ENCODE results near the gene EBF4. TPM values are rescaled to one million over a fixed set of nuclear protein-coding genes. Genes with fewer than 3 reads are reported as not detected.

EBF4 gene
- total RNA-seq, 2 experiments from 2014 or later: 2.7 to 2.9 TPM

DNA sequence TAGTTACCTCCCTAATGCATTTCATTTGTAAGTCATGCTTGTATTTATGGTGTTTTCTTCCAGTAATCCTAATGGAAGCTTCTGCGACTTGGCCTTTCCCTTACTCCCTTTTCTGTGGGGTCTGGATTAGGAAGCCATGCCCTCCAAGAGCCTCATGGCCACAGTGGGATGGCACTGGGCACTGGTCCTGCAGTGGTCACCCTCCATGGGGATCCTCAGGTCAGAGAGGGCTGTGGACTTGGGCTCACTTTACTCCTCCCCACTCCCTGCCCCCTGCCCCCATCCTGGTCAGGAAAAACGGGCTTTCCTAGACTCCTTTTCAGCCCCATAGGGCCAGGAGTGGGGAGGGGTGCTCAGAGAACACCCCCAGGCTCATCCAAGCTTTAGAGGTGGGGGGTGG is 49.9 kb downstream of the EBF4 start:
- peaks cover 15% of the 10 kb centered on the region for H3K27me3 Mint-ChIP-seq
- peaks cover 33% of the 10 kb centered on the region for H3K4me1 Mint-ChIP-seq
- ChIA-PET POLR2A (interaction anchor here (1.5 to 2.8 kb wide), 5 partner anchors 13 to 130 kb away, joined by 5 to 21 read pairs (median 12); partner anchors contain the start of genes NOP56, PCED1A, PTPRA and VPS16), CTCF (interaction anchor here (1.3 to 2.9 kb wide), 6 partner anchors 10 to 67 kb away, joined by 4 to 29 read pairs (median 12); no protein-coding TSS in a partner anchor)
- H3K4me3 Mint-ChIP-seq: no peak overlapping the region
- no peaks in the 10 kb centered on the region for H3K36me3 Mint-ChIP-seq (ENCODE audit: low read depth)
- no peaks in the 10 kb centered on the region for H3K9me3 Mint-ChIP-seq
- DNase-seq: no peak
- H3K27ac Mint-ChIP-seq: no peak overlapping the region

DNA sequence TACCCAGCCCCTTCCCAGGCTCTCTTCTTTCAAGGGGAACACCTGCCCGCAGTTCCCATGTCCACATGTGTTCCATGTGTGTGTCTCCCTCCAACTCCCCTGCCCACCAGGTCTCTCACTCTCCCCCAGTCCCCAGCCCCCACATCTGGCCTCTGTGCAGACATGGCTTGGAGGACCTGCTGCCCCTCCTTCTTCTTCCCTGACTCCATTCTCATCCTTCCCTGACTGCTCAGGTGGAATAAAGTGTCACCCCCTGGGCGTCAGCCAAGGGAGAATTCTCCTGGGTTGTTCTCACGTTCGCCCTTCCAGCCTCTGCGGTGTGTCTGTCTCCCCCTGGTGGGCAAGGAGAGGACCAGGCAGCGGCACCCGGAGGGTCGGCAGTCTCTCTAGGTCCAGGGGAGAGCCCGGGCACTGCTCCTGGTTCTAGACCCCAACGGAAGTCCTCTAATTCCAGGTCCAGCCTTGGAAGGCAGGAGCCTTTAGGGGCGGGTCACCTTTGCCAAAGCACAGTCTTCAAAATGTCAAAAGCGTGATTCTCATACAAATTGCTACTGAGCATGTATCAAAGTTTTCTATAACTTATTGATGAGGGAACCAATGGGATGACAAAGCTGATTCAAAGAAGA is 50.5 kb downstream of the EBF4 start:
- ChIA-PET POLR2A (interaction anchor here (2.0 to 2.8 kb wide), 2 partner anchors 91 to 97 kb away, joined by 7 to 15 read pairs; partner anchors contain the start of genes NOP56, PCED1A and VPS16), CTCF (interaction anchor here (0.7 to 2.9 kb wide), 12 partner anchors 9 to 79 kb away, joined by 3 to 29 read pairs (median 5); partner anchors contain the start of gene IDH3B)
- H3K4me1 Mint-ChIP-seq: peaks cover 33% of the 10 kb centered on the region
- no peaks in the 10 kb centered on the region for H3K9me3 Mint-ChIP-seq
- no peaks in the 10 kb centered on the region for H3K36me3 Mint-ChIP-seq (ENCODE audit: low read depth)
- DNase-seq: peak; percentile 71
- H3K4me3 Mint-ChIP-seq: no peak overlapping the region
- no peak overlapping the region for H3K27ac Mint-ChIP-seq
- H3K27me3 Mint-ChIP-seq: peaks cover 20% of the 10 kb centered on the region

- CTCF ChIA-PET: interaction anchor here (1.9 kb wide), 1 partner anchor 57 kb away, joined by 24 read pairs; no protein-coding TSS in a partner anchor
- no peak overlapping the region for H3K27ac Mint-ChIP-seq
- no peak overlapping the region for H3K4me3 Mint-ChIP-seq
- peaks cover 36% of the 10 kb centered on the region for H3K4me1 Mint-ChIP-seq
- POLR2A ChIA-PET: no interaction called here
- H3K27me3 Mint-ChIP-seq: peaks cover 29% of the 10 kb centered on the region
- no peaks in the 10 kb centered on the region for H3K36me3 Mint-ChIP-seq (ENCODE audit: low read depth)
- H3K9me3 Mint-ChIP-seq: no peaks in the 10 kb centered on the region
- peak; percentile 16 for DNase-seq
These were observed 52.7 kb downstream of the EBF4 start for GRCh38 chr20:2745060-2745910.

- CTCF ChIA-PET: no interaction called here
- POLR2A ChIA-PET: no interaction called here
- Mint-ChIP-seq H3K4me3 (no peak overlapping the region), H3K9me3 (no peaks in the 10 kb centered on the region), H3K27ac (no peak overlapping the region), H3K27me3 (peaks cover 37% of the 10 kb centered on the region), H3K36me3 (ENCODE audit: low read depth) (no peaks in the 10 kb centered on the region), H3K4me1 (peaks cover 37% of the 10 kb centered on the region)
- peak; percentile 10 for DNase-seq
These were observed 53.5 kb downstream of the EBF4 start for GRCh38 chr20:2745936-2746635.

DNA sequence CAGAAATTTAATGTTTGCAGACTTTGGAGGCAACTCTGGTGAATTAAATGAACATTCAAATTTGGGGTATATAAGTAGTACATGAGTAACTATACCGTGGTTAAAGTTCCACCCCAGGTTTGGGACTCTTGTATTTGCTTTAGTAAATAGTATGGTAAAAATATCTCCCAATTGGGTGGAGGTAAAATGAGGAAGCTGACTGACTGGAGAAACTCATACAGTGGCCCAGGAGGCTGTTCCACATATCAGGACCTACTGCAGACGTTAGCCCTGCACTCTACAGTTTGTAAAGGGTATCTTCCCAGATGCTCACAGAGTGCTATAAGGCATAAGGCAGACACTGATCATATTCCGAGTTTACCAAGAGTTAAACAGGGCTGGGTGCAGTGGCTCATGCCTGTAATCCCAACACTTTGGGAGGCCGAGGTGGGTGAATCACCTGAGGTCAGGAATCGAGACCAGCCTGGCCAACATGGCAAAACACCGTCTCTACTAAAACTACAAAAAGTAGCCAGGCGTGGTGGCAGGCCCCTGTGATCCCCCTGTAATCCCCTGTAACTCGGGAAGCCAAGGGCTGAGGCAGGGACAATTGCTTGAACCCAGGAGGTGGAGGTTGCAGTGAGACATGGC is 54.2 kb downstream of the EBF4 start:
- Mint-ChIP-seq H3K36me3 (ENCODE audit: low read depth) (no peaks in the 10 kb centered on the region), H3K4me1 (peaks cover 33% of the 10 kb centered on the region), H3K9me3 (no peaks in the 10 kb centered on the region), H3K4me3 (no peak overlapping the region), H3K27me3 (peaks cover 41% of the 10 kb centered on the region), H3K27ac (no peak overlapping the region)
- ChIA-PET POLR2A (no interaction called here), CTCF (no interaction called here)
- DNase-seq: peak; percentile 12

- POLR2A ChIA-PET: no interaction called here
- Mint-ChIP-seq H3K4me3 (no peak overlapping the region), H3K4me1 (peaks cover 26% of the 10 kb centered on the region), H3K27ac (no peak overlapping the region), H3K27me3 (peaks cover 43% of the 10 kb centered on the region), H3K9me3 (no peaks in the 10 kb centered on the region), H3K36me3 (ENCODE audit: low read depth) (no peaks in the 10 kb centered on the region)
- no peak for DNase-seq
- CTCF ChIA-PET: no interaction called here
These were observed 55.2 kb downstream of the EBF4 start for GRCh38 chr20:2747676-2748235.

DNA sequence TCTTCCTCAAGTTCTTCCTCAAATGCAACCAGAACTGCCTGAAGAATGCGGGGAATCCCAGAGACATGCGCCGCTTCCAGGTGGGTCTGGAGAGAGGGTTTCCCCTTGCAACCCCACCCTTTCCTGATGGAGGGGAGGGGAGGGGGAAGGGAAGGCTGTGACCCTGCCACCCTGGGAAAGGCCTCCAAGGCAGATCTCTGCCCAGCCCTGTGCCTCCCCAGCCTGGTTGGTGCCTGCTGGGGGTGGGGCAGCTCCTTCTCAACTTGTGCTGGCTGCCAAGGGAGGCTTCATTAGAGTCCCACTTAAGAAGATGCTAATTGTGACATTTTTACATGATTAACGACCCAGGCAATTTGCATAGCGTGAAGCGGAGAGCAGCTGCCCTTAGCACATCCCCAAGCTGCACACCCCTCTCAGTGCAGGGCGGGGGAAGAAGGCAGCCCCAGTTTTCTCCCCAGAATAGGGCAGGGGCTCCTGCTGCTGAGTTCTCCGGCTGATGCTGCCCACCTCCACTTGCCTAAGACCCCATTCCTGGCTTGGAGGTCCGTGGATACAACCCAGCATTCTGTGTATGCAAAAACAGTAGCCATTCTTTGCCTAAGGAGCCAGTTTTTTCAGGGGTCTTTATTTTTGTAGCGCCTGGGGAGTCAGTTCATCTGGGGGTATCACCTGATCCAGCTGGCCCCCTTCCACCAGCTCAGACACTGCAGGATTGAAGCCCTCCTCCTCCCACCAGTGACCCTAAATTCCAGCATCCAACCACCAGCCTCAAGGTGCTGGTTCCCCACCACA is 56.2 kb downstream of the EBF4 start:
- Mint-ChIP-seq H3K27me3 (peaks cover 46% of the 10 kb centered on the region), H3K4me3 (no peak overlapping the region), H3K4me1 (peaks cover 24% of the 10 kb centered on the region), H3K36me3 (ENCODE audit: low read depth) (no peaks in the 10 kb centered on the region), H3K27ac (no peak overlapping the region), H3K9me3 (no peaks in the 10 kb centered on the region)
- DNase-seq: peak; percentile 12
- POLR2A ChIA-PET: no interaction called here
- CTCF ChIA-PET: no interaction called here

- POLR2A ChIA-PET: no interaction called here
- Mint-ChIP-seq H3K9me3 (no peaks in the 10 kb centered on the region), H3K4me3 (no peak overlapping the region), H3K27me3 (peaks cover 51% of the 10 kb centered on the region), H3K4me1 (peaks cover 26% of the 10 kb centered on the region), H3K36me3 (ENCODE audit: low read depth) (no peaks in the 10 kb centered on the region), H3K27ac (no peak overlapping the region)
- CTCF ChIA-PET: no interaction called here
- DNase-seq: peak; percentile 9
These were observed 56.9 kb downstream of the EBF4 start for GRCh38 chr20:2749343-2749950.

- POLR2A ChIA-PET: interaction anchor here (1.4 kb wide), 1 partner anchor 123 kb away, joined by 3 read pairs; the partner anchor contains the start of gene PTPRA
- CTCF ChIA-PET: no interaction called here
- Mint-ChIP-seq H3K27me3 (peaks cover 56% of the 10 kb centered on the region), H3K4me1 (peaks cover 26% of the 10 kb centered on the region), H3K4me3 (no peak overlapping the region), H3K9me3 (no peaks in the 10 kb centered on the region), H3K27ac (no peak overlapping the region), H3K36me3 (ENCODE audit: low read depth) (no peaks in the 10 kb centered on the region)
- peak; percentile 14 for DNase-seq
These were observed 57.4 kb downstream of the EBF4 start for GRCh38 chr20:2749951-2750490.

DNA sequence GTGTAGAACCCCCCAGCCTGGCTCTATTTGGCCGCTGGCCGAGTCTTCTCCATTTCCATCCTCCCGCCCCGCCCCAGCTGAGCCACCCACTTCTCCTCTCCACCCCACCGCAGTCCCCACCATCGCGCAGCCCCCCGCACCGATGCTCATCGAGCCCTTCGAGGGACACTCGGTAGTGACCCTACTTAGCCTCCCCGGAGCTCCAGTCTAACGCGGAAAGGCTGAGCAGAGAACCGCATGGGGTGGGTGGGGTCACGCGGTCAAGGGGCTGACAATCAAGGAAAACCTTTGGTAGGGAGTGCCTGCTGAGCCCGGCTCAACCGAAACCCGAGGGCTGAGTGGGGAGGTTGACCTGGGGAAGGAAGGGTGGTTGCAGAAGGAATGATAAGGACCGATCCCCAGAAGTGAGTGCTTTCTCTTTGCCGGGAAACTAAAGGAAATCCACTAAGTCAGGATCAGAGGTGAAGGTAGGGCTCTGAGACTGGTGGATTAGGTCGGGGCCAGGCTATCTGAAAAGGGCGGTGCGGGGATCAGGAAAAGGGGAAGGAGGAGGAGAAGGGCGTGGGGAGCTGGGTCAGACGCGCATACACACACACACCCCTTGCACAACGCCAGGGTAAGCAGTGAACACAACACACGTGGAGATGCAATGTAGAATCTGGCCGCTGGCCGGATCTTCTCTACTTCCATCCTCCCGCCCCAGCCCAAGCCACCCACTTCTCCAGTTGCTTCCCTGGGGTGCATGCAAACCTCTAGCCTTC is 58.1 kb downstream of the EBF4 start:
- H3K36me3 Mint-ChIP-seq (ENCODE audit: low read depth): no peaks in the 10 kb centered on the region
- peaks cover 59% of the 10 kb centered on the region for H3K27me3 Mint-ChIP-seq
- no peak for DNase-seq
- H3K4me3 Mint-ChIP-seq: peak overlapping the region; percentile 48
- no peaks in the 10 kb centered on the region for H3K9me3 Mint-ChIP-seq
- peaks cover 24% of the 10 kb centered on the region for H3K4me1 Mint-ChIP-seq
- ChIA-PET POLR2A (interaction anchor here (1.4 kb wide), 1 partner anchor 122 kb away, joined by 3 read pairs; the partner anchor contains the start of gene PTPRA), CTCF (interaction anchor here (1.1 kb wide), 1 partner anchor 23 kb away, joined by 3 read pairs; no protein-coding TSS in a partner anchor)
- H3K27ac Mint-ChIP-seq: no peak overlapping the region

All from activated CD4-positive, alpha-beta memory T cell treated with anti-CD3 and anti-CD28 coated beads, Interleukin-2, amount 10 ng/mL, durations not matched to agents 7 days and 5 days (primary cell).